SU-DHL-6 (cell line): Measurements from ENCODE around the gene TTL.

Source experiments
- H2AFZ ChIP-seq: fragments of 200-600 bp; sonication (generic); 2 replicates; pipeline ENCODE4 v1.6.1; 2014; ENCODE audit warnings: low read depth, mild to moderate bottlenecking, moderate library complexity, mixed read lengths, antibody characterized with exemption, low read length; ENCODE audit not compliant: severe bottlenecking
- H3F3A ChIP-seq: fragments of 200-600 bp; shearing (Covaris generic); 2 replicates; pipeline ENCODE4 v1.6.0; 2016; ENCODE audit warnings: antibody characterized with exemption, mild to moderate bottlenecking; ENCODE audit not compliant: insufficient read depth
- H3K27ac ChIP-seq: fragments of 200-600 bp; sonication (generic); 2 replicates; pipeline ENCODE4 v1.5.1; 2016; ENCODE audit warnings: low read depth, mild to moderate bottlenecking, low read length, moderate library complexity, mixed read lengths
- H3K27me3 ChIP-seq: fragments of 200-600 bp; sonication (generic), shearing (Covaris generic); 2 replicates; pipeline ENCODE4 v1.6.0; 2014; ENCODE audit warnings: mild to moderate bottlenecking, low read length
- H3K36me3 ChIP-seq: fragments of 200-600 bp; sonication (generic); 2 replicates; pipeline ENCODE4 v1.6.1; 2014; ENCODE audit warnings: mild to moderate bottlenecking, low read length, mixed read lengths
- H3K4me2 ChIP-seq: fragments of 300-600, 200-600 bp; shearing (Covaris generic), sonication (generic); 2 replicates; pipeline ENCODE4 v1.6.0; 2014; ENCODE audit warnings: low read length, low read depth, mild to moderate bottlenecking; ENCODE audit not compliant: poor library complexity, severe bottlenecking
- H3K4me3 ChIP-seq: fragments of 200-600 bp; sonication (generic); 2 replicates; pipeline ENCODE4 v1.5.1; 2014; ENCODE audit warnings: antibody characterized with exemption, low read length, mild to moderate bottlenecking, mixed read lengths; ENCODE audit not compliant: insufficient read depth, poor library complexity, severe bottlenecking
- H3K79me2 ChIP-seq: fragments of 200-600 bp; sonication (generic); 2 replicates; pipeline ENCODE4 v1.6.1; 2014; ENCODE audit warnings: mild to moderate bottlenecking, low read length, moderate library complexity; ENCODE audit not compliant: insufficient read depth
- H3K9ac ChIP-seq: fragments of 200-600 bp; sonication (generic); 2 replicates; pipeline ENCODE4 v1.7.0; 2014; ENCODE audit warnings: mild to moderate bottlenecking, low read length
- H3K9me2 ChIP-seq: fragments of 200-600 bp; sonication (generic); replicated peaks from 2 replicates; pipeline ENCODE4 v1.6.1; 2014; ENCODE audit warnings: low read length; ENCODE audit not compliant: insufficient read depth
- H3K9me3 ChIP-seq: fragments of 200-600 bp; sonication (generic); 2 replicates; pipeline ENCODE4 v1.6.1; 2014; ENCODE audit warnings: low read length, mixed read lengths; ENCODE audit not compliant: insufficient read depth
- H4K20me1 ChIP-seq: fragments of 200-600 bp; sonication (generic); 2 replicates; pipeline ENCODE4 v1.6.1; 2014; ENCODE audit warnings: low read depth, mild to moderate bottlenecking, antibody characterized with exemption, low read length, moderate library complexity, mixed read lengths
- CTCF ChIP-seq: fragments of 200-600 bp; sonication (generic); IDR thresholded peaks from one replicate; pipeline ENCODE4 v1.5.1; 2017; ENCODE audit warnings: antibody characterized with exemption, mild to moderate bottlenecking, low read length, moderate library complexity; ENCODE audit not compliant: insufficient read depth, poor library complexity, severe bottlenecking
- EZH2phosphoT487 ChIP-seq: fragments of 200-600 bp; sonication (generic), shearing (Covaris generic); conservative IDR thresholded peaks from 2 replicates; pipeline ENCODE4 v1.6.1; 2018; ENCODE audit warnings: mild to moderate bottlenecking, antibody characterized with exemption, low read length, moderate library complexity, mixed read lengths

TTL gene

GRCh38 chr2:112486895-112487294, 4.9 kb downstream of the TTL start:
- Histone ChIP-seq H3F3A (peaks cover 4% of the 10 kb centered on the region; the same call in 1 of the 2 replicates), H4K20me1 (no peaks in the 10 kb centered on the region), H3K27me3 (no peaks in the 10 kb centered on the region), H3K9me3 (no peaks in the 10 kb centered on the region), H3K79me2 (peaks cover 71% of the 10 kb centered on the region), H2AFZ (no peak overlapping the region), H3K9ac (no peak overlapping the region), H3K9me2 (no peaks in the 10 kb centered on the region), H3K4me2 (no peak overlapping the region), H3K36me3 (peaks cover 8% of the 10 kb centered on the region; the same call in 1 of the 2 replicates), H3K27ac (no peak overlapping the region), H3K4me3 (no peak overlapping the region)
- no peak for TF ChIP-seq EZH2phosphoT487

GRCh38 chr2:112487444-112487961, 5.5 kb downstream of the TTL start:
- Histone ChIP-seq H3K4me3 (no peak overlapping the region), H3K27me3 (no peaks in the 10 kb centered on the region), H3K36me3 (peaks cover 8% of the 10 kb centered on the region; the same call in 1 of the 2 replicates), H2AFZ (no peak overlapping the region), H3K79me2 (peaks cover 72% of the 10 kb centered on the region), H3K9me2 (no peaks in the 10 kb centered on the region), H4K20me1 (no peaks in the 10 kb centered on the region), H3K9me3 (no peaks in the 10 kb centered on the region), H3F3A (peaks cover 4% of the 10 kb centered on the region; the same call in 1 of the 2 replicates), H3K4me2 (no peak overlapping the region), H3K27ac (no peak overlapping the region), H3K9ac (no peak overlapping the region)
- TF ChIP-seq CTCF: no peak
- TF ChIP-seq EZH2phosphoT487: no peak

GRCh38 chr2:112488201-112488600, 6.2 kb downstream of the TTL start:
- Histone ChIP-seq H3K9ac (no peak overlapping the region), H3F3A (peaks cover 4% of the 10 kb centered on the region; the same call in 1 of the 2 replicates), H3K9me3 (no peaks in the 10 kb centered on the region), H3K27ac (no peak overlapping the region), H2AFZ (no peak overlapping the region), H3K79me2 (peaks cover 65% of the 10 kb centered on the region), H4K20me1 (no peaks in the 10 kb centered on the region), H3K36me3 (peaks cover 8% of the 10 kb centered on the region; the same call in 1 of the 2 replicates), H3K9me2 (no peaks in the 10 kb centered on the region), H3K27me3 (no peaks in the 10 kb centered on the region), H3K4me3 (no peak overlapping the region), H3K4me2 (no peak overlapping the region)
- no peak for TF ChIP-seq CTCF

GRCh38 chr2:112491946-112492345, 10.0 kb downstream of the TTL start:
- H3K27me3 ChIP-seq: no peaks in the 10 kb centered on the region
- no peak overlapping the region for H3K27ac ChIP-seq
- H2AFZ ChIP-seq: no peak overlapping the region
- H3F3A ChIP-seq: peaks cover 4% of the 10 kb centered on the region; the same call in 1 of the 2 replicates
- peaks cover 13% of the 10 kb centered on the region for H3K36me3 ChIP-seq
- no peak overlapping the region for H3K9ac ChIP-seq
- H3K9me2 ChIP-seq: no peaks in the 10 kb centered on the region
- H3K9me3 ChIP-seq: no peaks in the 10 kb centered on the region
- no peaks in the 10 kb centered on the region for H4K20me1 ChIP-seq
- peaks cover 29% of the 10 kb centered on the region for H3K79me2 ChIP-seq
- no peak overlapping the region for H3K4me3 ChIP-seq
- TF ChIP-seq CTCF: no peak
- no peak for TF ChIP-seq EZH2phosphoT487
- no peak overlapping the region for H3K4me2 ChIP-seq
